Measurements from ENCODE around the gene MIGA2.

MIGA2 gene

GRCh38 chr9:129089246-129089645 lies 52.8 kb downstream of the MIGA2 start:
- Histone ChIP-seq H3K9me3 (ENCODE audit: control insufficient read depth in 2 of 2, low read length in 2 of 2) (no peaks in the 10 kb centered on the region), H3K36me3 (ENCODE audit: control insufficient read depth in 2 of 2, insufficient read depth in 2 of 2, low read length in 2 of 2) (peaks cover 15 to 26% of the 10 kb centered on the region in 2 donors), H3K27me3 (ENCODE audit: control insufficient read depth in 1 of 2, insufficient read depth in 2 of 2, low read length in 2 of 2) (no peaks in the 10 kb centered on the region)

GRCh38 chr9:129093602-129094386 lies 57.4 kb downstream of the MIGA2 start:
- H3K27ac ChIP-seq (ENCODE audit: low read length): no peak overlapping the region
- peaks cover 16 to 24% of the 10 kb centered on the region in 2 donors for H3K36me3 ChIP-seq (ENCODE audit: control insufficient read depth in 2 of 2, insufficient read depth in 2 of 2, low read length in 2 of 2)

More at GRCh38 chr9:129089246-129089645, 52.8 kb downstream of the MIGA2 start:
- Histone ChIP-seq H3K4me3 (ENCODE audit: low read length in 2 of 2) (no peak overlapping the region), H3K27ac (ENCODE audit: low read length) (no peak overlapping the region), H3K9ac (ENCODE audit: low read length in 2 of 2) (no peak overlapping the region), H3K4me1 (ENCODE audit: control insufficient read depth, insufficient read depth, low read length) (no peaks in the 10 kb centered on the region)

GRCh38 chr9:129094387-129095169 lies 58.2 kb downstream of the MIGA2 start:
- Histone ChIP-seq H3K4me3 (ENCODE audit: low read length in 2 of 2) (no peak overlapping the region), H3K36me3 (ENCODE audit: control insufficient read depth in 2 of 2, insufficient read depth in 2 of 2, low read length in 2 of 2) (peaks cover 10 to 23% of the 10 kb centered on the region in 2 donors), H3K9me3 (ENCODE audit: control insufficient read depth in 2 of 2, low read length in 2 of 2) (no peaks in the 10 kb centered on the region), H3K9ac (ENCODE audit: low read length in 2 of 2) (no peak overlapping the region), H3K27ac (ENCODE audit: low read length) (no peak overlapping the region), H3K4me1 (ENCODE audit: control insufficient read depth, insufficient read depth, low read length) (no peaks in the 10 kb centered on the region), H3K27me3 (ENCODE audit: control insufficient read depth in 1 of 2, insufficient read depth in 2 of 2, low read length in 2 of 2) (no peaks in the 10 kb centered on the region)

More at GRCh38 chr9:129093602-129094386, 57.4 kb downstream of the MIGA2 start:
- Histone ChIP-seq H3K9me3 (ENCODE audit: control insufficient read depth in 2 of 2, low read length in 2 of 2) (no peaks in the 10 kb centered on the region), H3K4me1 (ENCODE audit: control insufficient read depth, insufficient read depth, low read length) (no peaks in the 10 kb centered on the region), H3K4me3 (ENCODE audit: low read length in 2 of 2) (no peak overlapping the region), H3K9ac (ENCODE audit: low read length in 2 of 2) (no peak overlapping the region), H3K27me3 (ENCODE audit: control insufficient read depth in 1 of 2, insufficient read depth in 2 of 2, low read length in 2 of 2) (no peaks in the 10 kb centered on the region)

- Histone ChIP-seq H3K36me3 (ENCODE audit: control insufficient read depth in 2 of 2, insufficient read depth in 2 of 2, low read length in 2 of 2) (peaks cover 14 to 24% of the 10 kb centered on the region in 2 donors), H3K4me1 (ENCODE audit: control insufficient read depth, insufficient read depth, low read length) (no peaks in the 10 kb centered on the region), H3K27ac (ENCODE audit: low read length) (no peak overlapping the region), H3K9ac (ENCODE audit: low read length in 2 of 2) (no peak overlapping the region), H3K4me3 (ENCODE audit: low read length in 2 of 2) (no peak overlapping the region), H3K9me3 (ENCODE audit: control insufficient read depth in 2 of 2, low read length in 2 of 2) (no peaks in the 10 kb centered on the region), H3K27me3 (ENCODE audit: control insufficient read depth in 1 of 2, insufficient read depth in 2 of 2, low read length in 2 of 2) (no peaks in the 10 kb centered on the region)
Measured at GRCh38 chr9:129095170-129095667, 58.8 kb downstream of the MIGA2 start.

- H3K36me3 ChIP-seq (ENCODE audit: control insufficient read depth in 2 of 2, insufficient read depth in 2 of 2, low read length in 2 of 2): peaks cover 14 to 23% of the 10 kb centered on the region in 2 donors
- no peak overlapping the region for H3K4me3 ChIP-seq (ENCODE audit: low read length in 2 of 2)
Measured at GRCh38 chr9:129095908-129096307, 59.5 kb downstream of the MIGA2 start.

GRCh38 chr9:129097671-129098306 lies 61.4 kb downstream of the MIGA2 start:
- Histone ChIP-seq H3K27ac (ENCODE audit: low read length) (no peak overlapping the region), H3K4me3 (ENCODE audit: low read length in 2 of 2) (no peak overlapping the region), H3K4me1 (ENCODE audit: control insufficient read depth, insufficient read depth, low read length) (no peaks in the 10 kb centered on the region), H3K9me3 (ENCODE audit: control insufficient read depth in 2 of 2, low read length in 2 of 2) (no peaks in the 10 kb centered on the region), H3K9ac (ENCODE audit: low read length in 2 of 2) (no peak overlapping the region), H3K36me3 (ENCODE audit: control insufficient read depth in 2 of 2, insufficient read depth in 2 of 2, low read length in 2 of 2) (peaks cover 14 to 26% of the 10 kb centered on the region in 2 donors), H3K27me3 (ENCODE audit: control insufficient read depth in 1 of 2, insufficient read depth in 2 of 2, low read length in 2 of 2) (no peaks in the 10 kb centered on the region)

More at GRCh38 chr9:129095908-129096307, 59.5 kb downstream of the MIGA2 start:
- H3K9ac ChIP-seq (ENCODE audit: low read length in 2 of 2): no peak overlapping the region
- H3K9me3 ChIP-seq (ENCODE audit: control insufficient read depth in 2 of 2, low read length in 2 of 2): no peaks in the 10 kb centered on the region
- no peaks in the 10 kb centered on the region for H3K4me1 ChIP-seq (ENCODE audit: control insufficient read depth, insufficient read depth, low read length)
- H3K27me3 ChIP-seq (ENCODE audit: control insufficient read depth in 1 of 2, insufficient read depth in 2 of 2, low read length in 2 of 2): no peaks in the 10 kb centered on the region
- H3K27ac ChIP-seq (ENCODE audit: low read length): no peak overlapping the region

GRCh38 chr9:129098328-129098727 lies 61.9 kb downstream of the MIGA2 start:
- Histone ChIP-seq H3K27ac (ENCODE audit: low read length) (no peak overlapping the region), H3K4me3 (ENCODE audit: low read length in 2 of 2) (no peak overlapping the region), H3K27me3 (ENCODE audit: control insufficient read depth in 1 of 2, insufficient read depth in 2 of 2, low read length in 2 of 2) (no peaks in the 10 kb centered on the region), H3K9ac (ENCODE audit: low read length in 2 of 2) (no peak overlapping the region), H3K36me3 (ENCODE audit: control insufficient read depth in 2 of 2, insufficient read depth in 2 of 2, low read length in 2 of 2) (peaks cover 14 to 26% of the 10 kb centered on the region in 2 donors), H3K4me1 (ENCODE audit: control insufficient read depth, insufficient read depth, low read length) (no peaks in the 10 kb centered on the region), H3K9me3 (ENCODE audit: control insufficient read depth in 2 of 2, low read length in 2 of 2) (no peaks in the 10 kb centered on the region)

GRCh38 chr9:129100383-129101169 lies 64.2 kb downstream of the MIGA2 start:
- no peaks in the 10 kb centered on the region for H3K4me1 ChIP-seq (ENCODE audit: control insufficient read depth, insufficient read depth, low read length)

GRCh38 chr9:129101279-129101678 lies 64.9 kb downstream of the MIGA2 start:
- Histone ChIP-seq H3K36me3 (ENCODE audit: control insufficient read depth in 2 of 2, insufficient read depth in 2 of 2, low read length in 2 of 2) (peaks cover 5 to 24% of the 10 kb centered on the region in 2 donors), H3K9ac (ENCODE audit: low read length in 2 of 2) (no peak overlapping the region), H3K27ac (ENCODE audit: low read length) (no peak overlapping the region)

More at GRCh38 chr9:129100383-129101169, 64.2 kb downstream of the MIGA2 start:
- Histone ChIP-seq H3K4me3 (ENCODE audit: low read length in 2 of 2) (no peak overlapping the region), H3K36me3 (ENCODE audit: control insufficient read depth in 2 of 2, insufficient read depth in 2 of 2, low read length in 2 of 2) (peaks cover 12 to 24% of the 10 kb centered on the region in 2 donors), H3K9ac (ENCODE audit: low read length in 2 of 2) (no peak overlapping the region), H3K27ac (ENCODE audit: low read length) (no peak overlapping the region), H3K9me3 (ENCODE audit: control insufficient read depth in 2 of 2, low read length in 2 of 2) (no peaks in the 10 kb centered on the region), H3K27me3 (ENCODE audit: control insufficient read depth in 1 of 2, insufficient read depth in 2 of 2, low read length in 2 of 2) (no peaks in the 10 kb centered on the region)

GRCh38 chr9:129102095-129102525 lies 65.7 kb downstream of the MIGA2 start:
- no peaks in the 10 kb centered on the region for H3K9me3 ChIP-seq (ENCODE audit: control insufficient read depth in 2 of 2, low read length in 2 of 2)
- peaks cover 4 to 21% of the 10 kb centered on the region in 2 donors for H3K36me3 ChIP-seq (ENCODE audit: control insufficient read depth in 2 of 2, insufficient read depth in 2 of 2, low read length in 2 of 2)
- H3K27ac ChIP-seq (ENCODE audit: low read length): no peak overlapping the region
- no peaks in the 10 kb centered on the region for H3K27me3 ChIP-seq (ENCODE audit: control insufficient read depth in 1 of 2, insufficient read depth in 2 of 2, low read length in 2 of 2)
- H3K4me1 ChIP-seq (ENCODE audit: control insufficient read depth, insufficient read depth, low read length): no peaks in the 10 kb centered on the region
- no peak overlapping the region for H3K4me3 ChIP-seq (ENCODE audit: low read length in 2 of 2)
- H3K9ac ChIP-seq (ENCODE audit: low read length in 2 of 2): no peak overlapping the region

More at GRCh38 chr9:129101279-129101678, 64.9 kb downstream of the MIGA2 start:
- Histone ChIP-seq H3K27me3 (ENCODE audit: control insufficient read depth in 1 of 2, insufficient read depth in 2 of 2, low read length in 2 of 2) (no peaks in the 10 kb centered on the region), H3K4me1 (ENCODE audit: control insufficient read depth, insufficient read depth, low read length) (no peaks in the 10 kb centered on the region), H3K4me3 (ENCODE audit: low read length in 2 of 2) (no peak overlapping the region), H3K9me3 (ENCODE audit: control insufficient read depth in 2 of 2, low read length in 2 of 2) (no peaks in the 10 kb centered on the region)
